GM12891 (cell line): ENCODE data around the gene RIBC1.

Experiments used
- POLR2A ChIP-seq: IDR thresholded peaks from 2 replicates; pipeline ENCODE4 v1.6.1; 2011; ENCODE audit warnings: low read depth, low read length, control low read depth
- SPI1 ChIP-seq: IDR thresholded peaks from 2 replicates; pipeline ENCODE4 v1.6.1; 2011; ENCODE audit warnings: low read depth, low read length, control low read depth

DNA sequence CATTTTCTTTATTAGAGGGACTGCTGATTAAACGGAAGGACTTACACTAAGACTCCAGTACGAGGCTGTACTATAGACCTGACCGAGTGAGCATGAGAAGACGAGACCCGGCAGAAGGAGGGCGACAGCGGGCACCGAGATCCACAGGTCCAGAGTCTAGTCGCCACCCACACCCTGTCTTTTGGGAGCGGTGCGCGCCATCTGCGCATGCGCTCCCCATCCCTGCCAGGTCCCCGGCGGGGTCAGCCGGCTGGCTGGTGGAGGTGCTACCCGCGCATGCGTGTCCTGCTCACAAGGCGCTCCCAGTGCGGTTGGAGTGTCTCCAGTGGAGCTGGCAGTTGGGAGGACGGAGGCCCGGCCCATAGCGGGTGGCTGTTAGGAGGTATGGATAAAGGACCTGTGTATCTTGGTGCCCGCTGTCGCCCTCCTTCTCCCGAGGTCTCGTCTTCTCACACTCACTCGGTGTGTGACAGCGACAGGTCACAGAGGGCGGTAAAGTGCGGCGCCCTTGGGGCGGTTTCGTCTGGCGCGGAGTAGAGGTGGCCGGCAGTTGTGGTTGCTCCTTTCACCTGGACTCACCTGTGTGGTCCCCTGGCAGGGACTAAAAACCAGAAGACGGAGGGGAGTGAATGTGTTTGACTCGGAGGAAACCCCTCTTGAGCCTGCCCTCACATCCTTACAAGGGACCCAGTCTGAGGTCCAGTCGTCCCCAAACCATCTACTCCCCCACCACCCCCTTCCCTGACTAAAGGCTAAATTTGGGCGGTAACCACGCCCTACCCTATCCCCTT, 19.1 kb downstream of the RIBC1 start:
- TF ChIP-seq SPI1 (no peak), POLR2A (no peak)
